HG02852 (cell line): ENCODE data around the gene SLC6A13.
"Not testable (repeated sequence)": the region's sequence is repeated elsewhere in the genome, so short reads cannot be mapped to it uniquely, and the experiment has no call there.

Source experiments
- ATAC-seq: cut with Tn5 transposase; IDR thresholded peaks from one replicate; pipeline ENCODE4 v1.9.1; 2021; ENCODE audit warnings: mild to moderate bottlenecking, moderate library complexity; ENCODE audit not compliant: unreplicated experiment

Gene SLC6A13

GRCh38 chr12:218221-218620 lies 44.4 kb downstream of the SLC6A13 start:
- ATAC-seq = no peak

- not testable (repeated sequence) for ATAC-seq
These were observed 45.6 kb downstream of the SLC6A13 start for GRCh38 chr12:217029-217428.

DNA sequence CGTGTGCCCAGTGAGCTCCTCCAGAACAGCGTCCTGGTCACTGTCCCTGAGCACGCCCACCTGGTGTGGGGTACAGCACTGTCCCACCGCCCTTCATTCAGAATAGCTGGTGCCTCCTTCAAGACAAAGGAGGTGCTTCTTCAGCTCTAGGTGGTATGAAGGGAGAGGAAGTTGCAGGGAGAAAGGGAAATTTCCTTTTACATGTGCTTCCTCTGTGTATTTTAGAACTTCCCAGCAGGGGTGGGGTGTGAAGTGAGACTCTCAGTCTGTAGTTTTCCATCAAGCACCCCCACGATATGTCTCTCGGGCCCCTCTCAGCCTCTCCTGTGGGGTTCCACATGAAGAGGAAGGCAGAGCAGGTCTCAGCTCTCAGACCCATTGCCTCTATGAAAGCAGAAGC lies 47.5 kb downstream of the SLC6A13 start:
- no peak for ATAC-seq

DNA sequence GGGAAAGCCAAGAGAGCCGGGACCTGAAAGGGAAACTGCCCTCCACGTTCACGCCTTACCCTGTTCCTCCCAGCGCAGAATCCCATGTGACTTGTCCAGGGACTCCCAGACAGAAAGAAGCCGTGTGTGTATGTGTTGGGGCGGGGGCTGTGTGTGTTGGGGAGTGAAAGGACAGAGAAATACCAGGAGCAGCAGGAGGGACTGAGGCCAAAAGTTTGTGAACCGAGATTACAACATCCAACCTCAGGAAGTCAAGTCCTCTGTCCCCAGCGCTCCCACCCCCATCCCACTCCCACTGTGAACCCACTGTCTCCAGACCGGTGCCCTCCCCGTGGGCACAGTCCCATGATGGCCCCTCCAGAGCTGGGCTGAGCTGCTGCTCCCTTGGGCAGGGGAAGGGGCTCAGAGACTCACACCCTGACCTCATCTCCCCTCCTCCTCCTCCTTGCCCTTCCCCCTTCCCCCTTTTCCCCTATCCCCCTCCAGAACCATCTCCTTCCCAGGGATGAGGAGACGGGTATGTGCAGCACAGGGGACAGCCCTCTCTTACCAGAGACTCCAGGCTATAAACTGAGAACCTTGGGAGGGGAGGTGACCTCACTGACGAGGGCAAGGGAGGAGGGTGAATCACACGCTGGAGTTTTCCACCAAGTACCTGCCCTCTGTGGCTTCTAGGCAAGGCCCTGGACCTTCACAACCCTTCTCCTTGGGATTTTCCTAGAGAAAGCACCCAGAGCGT lies 48.5 kb downstream of the SLC6A13 start, which contains the start of gene SLC6A12:
TSS of gene SLC6A12 (minus strand) at position 155 of the 739 bp plus-strand sequence. CDS start 4,171 bp downstream, outside the sequence.
- no peak for ATAC-seq

- ATAC-seq = no peak
These were observed 49.1 kb downstream of the SLC6A13 start for GRCh38 chr12:213527-213932.

DNA sequence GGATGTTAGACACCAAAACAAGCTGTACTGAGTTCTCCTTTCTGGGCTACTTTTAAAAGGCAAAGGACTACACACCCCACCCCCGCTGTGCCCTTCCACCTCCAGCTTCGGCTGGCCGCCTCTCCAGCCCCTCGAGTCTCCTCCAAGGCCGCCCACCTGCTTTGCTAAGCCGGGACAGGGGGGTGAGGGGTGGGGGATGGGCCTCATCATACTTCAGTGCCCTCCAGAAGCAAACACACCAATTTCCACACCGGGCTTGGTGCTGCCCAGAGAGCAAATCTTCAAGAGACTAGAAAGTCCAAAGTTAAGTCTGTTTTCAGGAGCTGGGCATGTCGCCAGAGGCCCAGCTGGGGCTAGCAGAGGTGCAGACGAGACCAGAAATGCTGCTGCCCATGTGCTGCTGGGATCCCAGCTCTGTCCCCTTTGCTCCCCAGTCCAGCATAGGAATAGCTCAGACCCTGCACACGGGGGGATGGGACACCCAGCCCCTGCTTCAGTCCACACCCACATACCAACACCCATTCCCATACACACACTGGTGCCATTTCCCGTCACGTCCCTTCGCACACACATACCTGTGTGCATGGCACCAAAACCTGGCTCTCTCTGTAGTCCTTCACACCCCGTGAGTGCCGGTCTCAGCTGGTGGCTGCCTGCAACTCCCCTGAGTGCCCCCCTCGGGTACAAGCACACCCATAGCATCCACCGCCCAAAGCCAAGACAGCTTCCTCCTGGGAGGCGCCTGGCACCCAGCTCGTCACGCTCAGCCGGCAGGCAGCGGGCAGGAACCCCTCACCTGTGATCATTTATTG lies 49.7 kb downstream of the SLC6A13 start:
- ATAC-seq = no peak

GRCh38 chr12:212415-212714 lies 50.3 kb downstream of the SLC6A13 start:
- no peak for ATAC-seq

DNA sequence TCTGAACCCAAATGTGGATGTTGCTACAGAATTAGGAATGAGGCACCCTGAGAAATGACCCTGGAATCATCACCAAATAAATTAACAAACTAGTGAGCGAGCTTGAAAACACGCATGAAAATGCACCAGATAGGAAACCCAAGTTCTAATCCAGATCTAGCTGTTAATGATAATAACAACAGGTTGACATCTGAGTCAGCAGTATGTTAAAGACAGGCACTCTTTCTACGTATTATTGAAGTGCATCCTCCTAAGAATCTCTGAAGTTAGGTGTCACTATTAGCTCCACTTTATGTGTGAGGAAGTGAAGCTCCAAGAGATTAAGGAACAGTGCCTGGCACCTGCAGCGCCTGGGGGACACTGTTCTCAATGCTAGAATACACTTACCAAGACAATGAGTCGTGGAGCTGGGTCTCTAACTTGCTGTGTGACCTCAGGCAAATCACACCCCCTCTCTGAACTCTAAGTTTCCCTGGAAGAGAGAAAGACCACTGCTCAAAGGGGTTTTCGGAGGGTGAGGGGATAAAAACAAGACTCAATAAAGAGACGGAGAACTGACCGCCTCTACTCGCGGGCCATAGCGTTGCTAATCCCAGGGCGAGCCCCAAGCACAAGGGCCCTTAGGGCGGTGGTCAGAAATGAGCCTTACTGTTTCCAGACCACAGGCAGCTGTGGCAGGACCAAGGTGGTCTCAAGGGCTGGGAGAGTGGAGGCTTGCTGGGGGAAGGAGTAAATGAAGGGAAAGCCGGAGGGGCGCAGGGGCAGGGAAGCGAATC lies 50.8 kb downstream of the SLC6A13 start:
- no peak for ATAC-seq

GRCh38 chr12:211142-211465 lies 51.5 kb downstream of the SLC6A13 start:
- no peak for ATAC-seq

DNA sequence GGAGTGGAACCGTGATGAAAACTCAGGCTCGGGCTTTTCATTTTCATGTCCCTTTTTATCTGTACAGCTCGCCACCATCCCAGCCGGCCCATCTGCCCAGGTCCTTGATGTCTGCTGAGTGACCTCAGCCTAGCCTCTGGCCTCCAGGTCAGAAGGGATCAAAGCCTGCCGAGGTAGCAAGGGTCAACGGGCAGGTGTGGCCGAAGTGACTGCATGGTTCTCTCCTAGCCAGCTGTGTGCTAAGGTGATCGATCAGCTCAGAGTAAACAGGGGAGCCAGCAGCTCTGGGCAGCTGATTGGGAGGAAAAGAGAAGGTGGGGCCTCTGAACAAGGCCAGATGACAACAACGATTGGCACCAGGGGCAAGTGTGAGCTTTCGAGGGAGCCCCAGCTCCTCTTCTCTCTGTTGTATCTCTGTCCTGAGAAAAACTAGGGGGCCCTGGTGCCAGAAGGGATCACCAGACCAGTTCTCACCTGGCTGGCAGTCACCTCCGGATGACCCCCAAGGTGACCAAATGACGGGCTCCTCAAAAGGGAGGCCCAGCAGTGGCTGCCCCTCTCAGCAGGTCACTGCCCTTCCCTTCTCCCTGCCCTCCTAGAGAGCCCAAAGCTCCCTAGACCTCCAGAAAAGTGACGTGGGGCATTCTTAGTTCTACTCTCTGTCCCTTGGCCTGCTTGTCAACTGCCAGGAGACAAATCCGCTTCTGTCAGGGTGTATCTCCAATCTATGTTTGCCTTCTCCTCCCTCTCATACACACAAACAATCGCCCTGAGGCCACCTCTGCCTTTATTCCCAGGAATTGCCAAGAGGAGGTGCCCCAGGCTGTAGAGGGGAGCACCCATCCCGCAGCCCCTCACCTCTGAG lies 52.1 kb downstream of the SLC6A13 start:
- ATAC-seq = no peak

- no peak for ATAC-seq
These were observed 52.8 kb downstream of the SLC6A13 start for GRCh38 chr12:209851-210250.

GRCh38 chr12:209246-209645 lies 53.4 kb downstream of the SLC6A13 start:
- no peak for ATAC-seq

DNA sequence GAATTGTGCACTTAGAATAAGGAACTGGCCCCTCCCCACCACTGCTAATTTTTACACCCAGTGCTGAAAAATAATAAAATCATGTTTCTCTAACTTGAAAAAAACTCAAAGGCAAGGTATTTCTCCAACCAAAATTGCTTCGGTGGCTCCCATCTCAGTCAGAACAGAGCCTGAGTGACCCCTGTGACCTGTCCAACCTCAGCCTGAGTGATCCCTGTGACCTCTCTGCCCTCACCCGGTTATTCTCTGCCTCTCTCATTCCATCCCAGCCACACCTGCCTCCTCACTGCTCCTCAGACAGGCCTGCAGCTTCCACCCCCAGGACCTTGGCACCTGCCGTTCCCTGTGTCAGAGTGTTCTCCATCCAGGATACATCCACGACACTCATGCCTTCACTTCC lies 53.8 kb downstream of the SLC6A13 start:
- ATAC-seq = no peak

GRCh38 chr12:207804-208203 lies 54.8 kb downstream of the SLC6A13 start:
- no peak for ATAC-seq

- ATAC-seq = no peak
These were observed 55.7 kb downstream of the SLC6A13 start for GRCh38 chr12:206746-207440.

DNA sequence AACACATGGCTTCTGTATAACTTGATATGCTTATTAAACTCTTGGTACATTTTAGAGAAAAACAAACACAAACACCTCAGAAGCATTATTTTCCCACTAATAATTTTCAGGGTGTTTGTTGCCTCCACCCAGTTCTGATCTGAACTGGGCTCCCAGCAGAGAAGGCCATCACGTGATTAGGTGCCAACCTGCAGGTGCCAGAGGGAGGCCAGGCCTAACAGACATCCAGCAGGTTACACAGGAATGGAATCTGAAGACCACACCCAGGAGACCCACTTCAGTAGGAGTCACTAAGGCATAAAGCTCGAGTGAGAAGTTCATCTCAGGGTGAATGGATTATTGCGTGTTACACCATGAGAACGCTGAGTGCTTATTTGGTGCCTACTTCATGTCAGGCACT lies 57.6 kb downstream of the SLC6A13 start:
- ATAC-seq = no peak

- no peak for ATAC-seq
These were observed 58.4 kb downstream of the SLC6A13 start for GRCh38 chr12:204261-204678.

- ATAC-seq = no peak
These were observed 59.0 kb downstream of the SLC6A13 start for GRCh38 chr12:203462-204260.

DNA sequence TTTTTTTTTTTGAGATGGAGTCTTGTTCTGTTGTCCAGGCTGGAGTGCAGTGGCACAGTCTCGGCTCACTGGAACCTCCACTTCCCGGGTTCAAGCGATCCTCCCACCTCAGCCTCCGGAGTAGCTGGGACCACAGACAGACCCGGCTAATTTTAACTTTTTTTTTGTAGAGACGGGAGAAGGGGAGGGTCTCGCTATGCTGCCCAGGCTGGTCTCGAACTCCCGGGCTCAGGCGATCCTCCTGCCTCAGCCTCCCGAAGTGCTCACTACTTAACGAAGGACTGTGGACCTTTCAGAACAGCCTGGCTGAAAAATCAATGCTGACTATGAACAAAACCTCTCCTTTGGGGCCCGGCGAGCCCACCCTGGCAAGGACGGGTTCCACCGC lies 59.6 kb downstream of the SLC6A13 start:
- no peak for ATAC-seq
